Measurements from ENCODE around the gene SLC29A2. TPM values are rescaled to one million over a fixed set of nuclear protein-coding genes. Genes with fewer than 3 reads are reported as not detected.
"Not testable (repeated sequence)": the region's sequence is repeated elsewhere in the genome, so short reads cannot be mapped to it uniquely, and the experiment has no call there.

Gene SLC29A2
- total RNA-seq, 1 experiment from 2014 or later: 30.3 TPM

DNA sequence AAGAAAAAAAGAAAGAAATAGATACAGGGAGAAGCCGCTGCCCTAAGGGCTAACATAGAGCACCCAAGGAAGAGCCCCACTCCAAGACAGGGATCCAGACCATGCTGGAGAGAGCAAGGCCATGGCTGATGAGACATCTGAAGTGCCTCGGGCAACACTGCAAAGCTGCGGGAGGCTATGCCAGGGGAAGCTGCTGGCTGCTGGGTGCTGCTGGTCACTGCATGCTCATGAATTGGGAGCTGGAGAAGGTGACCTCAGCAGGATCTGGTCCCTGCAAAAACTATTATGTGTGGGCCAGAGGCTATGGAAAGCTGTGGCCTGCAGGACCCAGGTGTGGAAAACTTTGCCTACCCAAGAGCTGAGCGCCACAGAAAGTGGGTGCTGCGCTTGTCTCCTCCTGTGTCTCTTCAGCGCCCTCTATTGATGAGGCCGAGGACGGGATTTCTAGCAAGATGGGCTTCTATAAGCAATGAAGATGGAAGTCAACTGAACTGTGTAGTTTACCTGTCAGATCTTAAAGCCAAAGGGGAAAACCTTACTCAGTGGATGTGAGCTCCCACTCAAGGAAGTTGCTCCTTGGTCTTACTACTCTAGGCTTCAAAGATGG, 17.3 kb upstream of the SLC29A2 start:
- Histone ChIP-seq H3K4me3 (ENCODE audit: low read depth, low read length) (no peak overlapping the region), H3K27me3 (replicated peaks; ENCODE audit: control insufficient read depth, insufficient read depth, low read length) (no peaks in the 10 kb centered on the region), H3K4me1 (no peaks in the 10 kb centered on the region), H3K9me3 (no peaks in the 10 kb centered on the region), H3K36me3 (ENCODE audit: control insufficient read depth, insufficient read depth, low read length) (no peaks in the 10 kb centered on the region)
- TF ChIP-seq, protein P1, sequence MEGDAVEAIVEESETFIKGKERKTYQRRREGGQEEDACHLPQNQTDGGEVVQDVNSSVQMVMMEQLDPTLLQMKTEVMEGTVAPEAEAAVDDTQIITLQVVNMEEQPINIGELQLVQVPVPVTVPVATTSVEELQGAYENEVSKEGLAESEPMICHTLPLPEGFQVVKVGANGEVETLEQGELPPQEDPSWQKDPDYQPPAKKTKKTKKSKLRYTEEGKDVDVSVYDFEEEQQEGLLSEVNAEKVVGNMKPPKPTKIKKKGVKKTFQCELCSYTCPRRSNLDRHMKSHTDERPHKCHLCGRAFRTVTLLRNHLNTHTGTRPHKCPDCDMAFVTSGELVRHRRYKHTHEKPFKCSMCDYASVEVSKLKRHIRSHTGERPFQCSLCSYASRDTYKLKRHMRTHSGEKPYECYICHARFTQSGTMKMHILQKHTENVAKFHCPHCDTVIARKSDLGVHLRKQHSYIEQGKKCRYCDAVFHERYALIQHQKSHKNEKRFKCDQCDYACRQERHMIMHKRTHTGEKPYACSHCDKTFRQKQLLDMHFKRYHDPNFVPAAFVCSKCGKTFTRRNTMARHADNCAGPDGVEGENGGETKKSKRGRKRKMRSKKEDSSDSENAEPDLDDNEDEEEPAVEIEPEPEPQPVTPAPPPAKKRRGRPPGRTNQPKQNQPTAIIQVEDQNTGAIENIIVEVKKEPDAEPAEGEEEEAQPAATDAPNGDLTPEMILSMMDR (IDR thresholded peaks at IDR 0.05; ENCODE audit: insufficient read depth in 1 of 2, low read depth in 1 of 2, low read length in 1 of 2, severe bottlenecking in 1 of 2, unreplicated experiment in 1 of 2): peak; percentile 64 to 82
- no peaks in the 10 kb centered on the region for H3K4me1 Mint-ChIP-seq (ENCODE audit: low read depth, unreplicated experiment)
- CTCF ChIA-PET: interaction anchor here (0.6 to 1.8 kb wide), 11 partner anchors 10 to 529 kb away, joined by 3 to 12 read pairs (median 4); partner anchors contain the start of genes MRPL11, MUS81, PELI3 and RIN1
- BruUV-seq (replicated peaks): no TSS peak
- H3K36me3 Mint-ChIP-seq (ENCODE audit: insufficient read depth, unreplicated experiment): peaks cover 6% of the 10 kb centered on the region
- H3K4me3 Mint-ChIP-seq (ENCODE audit: unreplicated experiment): no peak overlapping the region
- POLR2A ChIA-PET: interaction anchor here (1.1 kb wide), 1 partner anchor 17 kb away, joined by 3 read pairs; the partner anchor contains the start of gene SLC29A2
- DNase-seq: peak; percentile 75 to 81
- H3K27me3 Mint-ChIP-seq (ENCODE audit: insufficient read depth, unreplicated experiment): peaks cover 5% of the 10 kb centered on the region
- no peaks in the 10 kb centered on the region for H3K9me3 Mint-ChIP-seq (ENCODE audit: unreplicated experiment)
- intact Hi-C loops (cut with micrococcal nuclease; ENCODE audit: unreplicated experiment): loop anchor here (1.0 kb wide), 1 partner anchor 77 kb away; no protein-coding TSS in a partner anchor
- no peak overlapping the region for H3K27ac Mint-ChIP-seq (ENCODE audit: unreplicated experiment)

DNA sequence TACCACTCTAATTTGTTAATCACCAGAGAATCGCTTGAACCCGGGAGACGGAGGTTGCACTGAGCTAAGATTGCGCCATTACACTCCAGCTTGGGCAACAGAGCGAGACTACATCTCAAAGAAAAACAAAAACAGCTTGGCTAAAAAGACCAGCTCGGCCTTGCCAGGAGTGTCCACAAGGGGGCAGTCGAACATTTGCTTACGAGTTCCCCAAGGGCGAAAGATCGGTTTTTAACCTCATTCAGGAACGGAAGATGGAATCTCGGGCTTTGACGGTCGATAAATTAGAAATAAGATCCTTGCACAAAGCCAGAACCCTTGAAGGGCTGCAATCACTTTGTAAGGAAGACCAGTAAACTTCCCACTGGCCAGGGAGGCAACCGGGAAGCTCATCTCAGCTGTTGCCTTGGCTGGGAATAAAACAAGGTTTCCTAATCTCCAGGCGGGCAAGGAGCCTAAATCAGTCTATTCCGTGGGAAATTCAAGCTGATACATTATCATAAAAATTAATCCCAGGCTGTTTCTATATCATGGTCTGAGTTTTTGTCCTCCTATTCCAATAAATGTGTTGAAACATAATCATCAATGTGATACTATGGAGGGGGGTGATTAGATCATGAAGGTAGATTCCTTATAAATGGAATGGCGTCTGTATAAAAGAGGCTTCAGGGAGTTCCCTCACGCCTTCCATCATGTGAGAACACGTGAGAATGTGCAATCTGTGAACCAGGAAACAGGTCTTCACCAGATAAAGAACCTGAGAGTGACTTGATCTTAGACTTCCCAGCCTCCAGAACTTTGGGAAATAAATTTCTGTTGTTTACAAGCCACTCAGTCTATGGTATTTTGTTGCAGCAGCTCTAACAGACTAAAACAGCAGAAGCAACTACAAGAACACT, 14.9 kb upstream of the SLC29A2 start:
- ChIA-PET POLR2A (interaction anchor here (0.6 to 1.2 kb wide), 2 partner anchors 94 to 287 kb away, joined by 6 read pairs; partner anchors contain the start of gene DPP3), CTCF (interaction anchor here (0.7 to 2.8 kb wide), 19 partner anchors 9 to 1584 kb away, joined by 3 to 35 read pairs (median 4); partner anchors contain the start of genes B4GAT1, MAP4K2, MRPL11 and NPAS4)
- intact Hi-C loops (cut with micrococcal nuclease; ENCODE audit: unreplicated experiment): no loop called here

DNA sequence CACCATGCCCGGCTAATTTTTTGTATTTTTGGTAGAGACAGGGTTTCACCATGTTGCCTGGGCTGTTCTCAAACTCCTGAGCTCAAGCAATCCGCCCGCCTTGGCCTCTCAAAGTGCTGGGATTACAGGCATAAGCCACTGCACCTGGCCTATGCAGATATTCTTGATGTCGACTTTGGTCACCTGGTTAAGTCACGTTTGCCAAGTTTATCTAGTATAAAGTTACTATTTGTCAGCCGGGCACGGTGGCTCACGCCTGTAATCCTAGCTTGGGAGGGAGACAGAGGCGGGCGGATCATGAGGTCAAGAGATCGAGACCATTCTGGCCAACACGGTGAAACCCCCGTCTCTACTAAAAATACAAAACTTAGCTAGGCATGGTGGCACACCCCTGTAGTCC, 12.8 kb upstream of the SLC29A2 start:
- H3K4me1 ChIP-seq; H3K27me3 ChIP-seq (replicated peaks; ENCODE audit: control insufficient read depth, insufficient read depth, low read length); H3K27ac Mint-ChIP-seq (ENCODE audit: unreplicated experiment); POLR2A ChIA-PET; H3K36me3 ChIP-seq (ENCODE audit: control insufficient read depth, insufficient read depth, low read length); H3K36me3 Mint-ChIP-seq (ENCODE audit: insufficient read depth, unreplicated experiment); H3K4me1 Mint-ChIP-seq (ENCODE audit: low read depth, unreplicated experiment); H3K4me3 Mint-ChIP-seq (ENCODE audit: unreplicated experiment); H3K4me3 ChIP-seq (ENCODE audit: low read depth, low read length); H3K9me3 ChIP-seq; H3K27me3 Mint-ChIP-seq (ENCODE audit: insufficient read depth, unreplicated experiment); DNase-seq; H3K9me3 Mint-ChIP-seq (ENCODE audit: unreplicated experiment); intact Hi-C loops (cut with micrococcal nuclease; ENCODE audit: unreplicated experiment); BruUV-seq (replicated peaks): not testable (repeated sequence)
- CTCF ChIA-PET: interaction anchor here (0.7 to 2.5 kb wide), 3 partner anchors 13 to 250 kb away, joined by 3 to 16 read pairs (median 4); partner anchors contain the start of genes MRPL11 and SLC29A2

More for the DNA sequence above, 14.9 kb upstream of the SLC29A2 start:
- no peaks in the 10 kb centered on the region for H3K4me1 ChIP-seq
- H3K27me3 ChIP-seq (replicated peaks; ENCODE audit: control insufficient read depth, insufficient read depth, low read length): no peaks in the 10 kb centered on the region
- BruUV-seq (replicated peaks): no TSS peak
- no peak overlapping the region for H3K4me3 ChIP-seq (ENCODE audit: low read depth, low read length)
- Mint-ChIP-seq H3K27ac (ENCODE audit: unreplicated experiment) (no peak overlapping the region), H3K36me3 (ENCODE audit: insufficient read depth, unreplicated experiment) (peaks cover 6% of the 10 kb centered on the region), H3K9me3 (ENCODE audit: unreplicated experiment) (no peaks in the 10 kb centered on the region), H3K4me1 (ENCODE audit: low read depth, unreplicated experiment) (no peaks in the 10 kb centered on the region), H3K27me3 (ENCODE audit: insufficient read depth, unreplicated experiment) (peaks cover 5% of the 10 kb centered on the region), H3K4me3 (ENCODE audit: unreplicated experiment) (peak overlapping the region; percentile 61)
- no peaks in the 10 kb centered on the region for H3K9me3 ChIP-seq
- H3K36me3 ChIP-seq (ENCODE audit: control insufficient read depth, insufficient read depth, low read length): no peaks in the 10 kb centered on the region
- DNase-seq: peak; percentile 85 to 86
- TF ChIP-seq, protein P1 (IDR thresholded peaks at IDR 0.05; ENCODE audit: insufficient read depth in 1 of 2, low read depth in 1 of 2, low read length in 1 of 2, severe bottlenecking in 1 of 2, unreplicated experiment in 1 of 2): peak; percentile 86 to 94

DNA sequence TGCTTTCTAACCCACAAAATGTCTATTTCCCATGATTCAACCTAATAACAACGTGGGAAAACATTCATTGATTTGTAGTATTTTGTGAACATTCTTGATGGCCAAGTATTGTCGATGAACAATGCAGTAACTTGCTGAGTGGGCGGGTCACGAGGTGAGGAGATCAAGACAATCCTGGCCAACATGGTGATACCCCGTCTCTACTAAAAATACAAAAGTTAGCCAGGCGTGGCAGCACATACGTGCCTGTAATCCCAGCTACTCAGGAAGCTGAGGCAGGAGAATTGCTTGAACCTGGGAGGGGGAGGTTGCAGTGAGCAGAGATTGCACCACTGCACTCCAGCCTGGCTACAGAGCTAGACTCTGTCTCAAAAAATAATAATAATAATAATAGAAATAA, 8.7 kb upstream of the SLC29A2 start:
- H3K36me3 Mint-ChIP-seq (ENCODE audit: insufficient read depth, unreplicated experiment); H3K9me3 Mint-ChIP-seq (ENCODE audit: unreplicated experiment); H3K36me3 ChIP-seq (ENCODE audit: control insufficient read depth, insufficient read depth, low read length); H3K4me3 Mint-ChIP-seq (ENCODE audit: unreplicated experiment); intact Hi-C loops (cut with micrococcal nuclease; ENCODE audit: unreplicated experiment); H3K27ac Mint-ChIP-seq (ENCODE audit: unreplicated experiment); CTCF ChIA-PET; H3K27me3 Mint-ChIP-seq (ENCODE audit: insufficient read depth, unreplicated experiment); H3K27me3 ChIP-seq (replicated peaks; ENCODE audit: control insufficient read depth, insufficient read depth, low read length); H3K4me3 ChIP-seq (ENCODE audit: low read depth, low read length); H3K9me3 ChIP-seq; DNase-seq; BruUV-seq (replicated peaks); H3K4me1 Mint-ChIP-seq (ENCODE audit: low read depth, unreplicated experiment); H3K4me1 ChIP-seq: not testable (repeated sequence)
- POLR2A ChIA-PET: interaction anchor here (0.6 kb wide), 1 partner anchor 17 kb away, joined by 5 read pairs; no protein-coding TSS in a partner anchor

DNA sequence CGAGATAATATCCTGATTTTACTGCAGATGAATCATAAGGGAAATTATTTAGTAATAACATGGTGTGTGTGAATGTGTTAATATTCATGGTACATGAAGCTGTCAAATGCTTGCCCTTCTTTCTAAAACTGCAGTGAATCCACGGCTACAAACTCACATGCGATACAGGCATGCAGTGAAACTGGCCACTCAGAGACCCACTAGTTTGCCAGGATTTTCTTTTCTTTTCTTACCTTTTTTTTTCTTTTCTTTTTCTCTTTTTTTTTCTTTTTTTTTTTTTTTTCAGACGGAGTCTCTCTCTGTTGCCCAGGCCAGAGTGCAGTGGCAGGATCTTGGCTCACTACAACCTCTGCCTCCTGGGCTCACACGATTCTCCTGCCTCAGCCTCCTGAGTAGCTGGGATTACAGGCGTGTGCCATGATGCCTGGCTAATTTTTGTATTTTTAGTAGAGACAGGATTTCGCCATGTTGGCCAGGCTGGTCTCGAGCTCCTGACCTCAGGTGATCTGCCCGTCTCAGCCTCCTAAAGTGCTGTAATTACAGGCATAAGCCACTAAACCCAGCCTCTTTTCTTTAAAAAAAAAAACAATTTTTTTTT, 2.2 kb upstream of the SLC29A2 start:
- ChIA-PET POLR2A (interaction anchor here (0.6 kb wide), 1 partner anchor 27 kb away, joined by 7 read pairs; no protein-coding TSS in a partner anchor), CTCF (interaction anchor here (1.1 kb wide), 1 partner anchor 12 kb away, joined by 3 read pairs; no protein-coding TSS in a partner anchor)
- H3K4me3 Mint-ChIP-seq (ENCODE audit: unreplicated experiment); H3K4me1 Mint-ChIP-seq (ENCODE audit: low read depth, unreplicated experiment); H3K27me3 ChIP-seq (replicated peaks; ENCODE audit: control insufficient read depth, insufficient read depth, low read length); H3K9me3 Mint-ChIP-seq (ENCODE audit: unreplicated experiment); intact Hi-C loops (cut with micrococcal nuclease; ENCODE audit: unreplicated experiment); H3K36me3 ChIP-seq (ENCODE audit: control insufficient read depth, insufficient read depth, low read length); H3K27me3 Mint-ChIP-seq (ENCODE audit: insufficient read depth, unreplicated experiment); DNase-seq; H3K4me3 ChIP-seq (ENCODE audit: low read depth, low read length); BruUV-seq (replicated peaks); H3K27ac Mint-ChIP-seq (ENCODE audit: unreplicated experiment); H3K9me3 ChIP-seq: not testable (repeated sequence)
- peaks cover 15% of the 10 kb centered on the region for H3K4me1 ChIP-seq
- peaks cover 22% of the 10 kb centered on the region for H3K36me3 Mint-ChIP-seq (ENCODE audit: insufficient read depth, unreplicated experiment)

All from Caco-2 (cell line).